Sigmoid colon (tissue), 4 donors: ENCODE measurements around the gene TOPBP1.

ENCODE experiments used
- CTCF ChIP-seq, 4 experiments: fragments of 450-650 bp in 3 of 4; fragments of 200-600 bp in 1 of 4; IDR thresholded peaks; one replicate each; pipeline ENCODE4 v1.5.1; 2016 to 2019; ENCODE audit warnings: antibody characterized with exemption in 4 of 4, mild to moderate bottlenecking in 3 of 4, moderate library complexity in 2 of 4
- POLR2AphosphoS5 ChIP-seq, 4 donors: sonication (generic); formaldehyde crosslinking; IDR thresholded peaks; one replicate each; pipeline ENCODE4 v1.6.1; 2017; ENCODE audit warnings: antibody characterized with exemption in 4 of 4

- TF ChIP-seq POLR2AphosphoS5 (IDR thresholded peaks at IDR 0.05), result no peak
- TF ChIP-seq CTCF (IDR thresholded peaks at IDR 0.05), result no peak
These were observed 33.9 kb upstream of the TOPBP1 start for GRCh38 chr3:133695560-133696171.
